HG02763 (cell line): ENCODE measurements around the gene WNT7A.

ENCODE experiments used
- ATAC-seq: cut with Tn5 transposase; IDR thresholded peaks from one replicate; pipeline ENCODE4 v1.9.1; 2021; ENCODE audit warnings: mild to moderate bottlenecking, moderate library complexity; ENCODE audit not compliant: unreplicated experiment

The WNT7A gene

DNA sequence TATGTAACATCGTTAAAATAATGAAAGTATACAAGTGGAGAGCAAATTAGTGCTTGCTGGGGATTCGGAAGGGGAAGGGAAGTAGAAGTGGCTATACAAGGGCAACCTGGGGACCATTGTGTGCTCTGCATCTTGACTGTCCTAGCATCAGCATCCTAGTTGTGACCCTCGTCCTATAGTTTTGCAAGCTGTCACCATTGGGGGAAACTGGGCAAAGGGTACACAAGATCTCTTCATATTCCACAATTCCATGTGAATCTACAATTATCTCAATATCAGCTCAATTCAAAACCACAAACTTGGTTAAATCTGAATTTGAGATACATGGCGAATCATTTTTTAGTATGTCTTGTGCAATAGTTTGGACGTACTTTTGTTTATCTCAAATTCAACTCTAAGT lies 30.9 kb downstream of the WNT7A start:
- no peak for ATAC-seq

DNA sequence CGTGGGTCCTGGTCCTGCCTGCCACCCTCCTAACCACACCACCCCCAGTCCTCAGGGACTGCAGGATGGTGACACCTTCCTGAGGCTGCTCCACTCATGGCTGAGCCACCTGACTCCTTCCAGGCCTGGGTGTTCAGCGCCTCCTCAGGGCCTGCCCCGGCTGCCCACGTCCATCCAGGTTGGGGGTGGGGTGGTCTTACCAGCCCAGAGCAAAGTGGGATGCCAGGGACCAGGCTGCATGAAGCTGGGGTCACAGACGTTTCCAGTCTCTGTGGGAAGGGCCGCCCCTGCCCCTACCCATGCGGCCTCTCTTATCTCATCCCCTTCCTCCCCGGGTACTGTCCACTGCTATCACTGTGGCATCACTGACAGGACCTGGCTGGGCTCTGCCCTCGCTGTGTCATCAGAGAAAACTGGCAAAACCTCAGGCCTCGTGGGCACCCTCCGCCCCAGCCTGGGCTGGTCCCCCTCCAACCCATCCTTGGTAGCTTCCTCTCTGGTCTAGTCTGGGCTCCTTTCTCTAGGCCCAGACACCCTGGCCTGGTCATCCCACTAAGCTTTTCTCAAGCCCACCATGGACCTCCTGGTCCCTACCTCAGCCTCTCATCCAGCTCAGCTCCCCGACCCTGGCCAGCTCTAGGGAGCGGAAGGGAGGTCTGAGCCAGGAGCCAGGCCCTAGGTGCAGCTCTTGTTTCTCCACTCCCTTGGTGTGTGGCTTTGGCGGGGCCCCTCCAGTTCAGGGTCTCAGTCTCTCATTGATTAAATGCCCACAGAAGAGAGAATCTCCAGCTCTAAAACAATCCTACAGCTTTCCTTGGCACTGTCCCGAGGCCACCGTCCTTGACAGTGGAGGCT lies 32.9 kb downstream of the WNT7A start:
- no peak for ATAC-seq

- no peak for ATAC-seq
Observed at GRCh38 chr3:13846238-13846637, 33.6 kb downstream of the WNT7A start.

GRCh38 chr3:13845806-13846205 lies 34.1 kb downstream of the WNT7A start:
- ATAC-seq = no peak

- no peak for ATAC-seq
Observed at GRCh38 chr3:13844911-13845310, 35.0 kb downstream of the WNT7A start.

- ATAC-seq = no peak
Observed at GRCh38 chr3:13844286-13844685, 35.6 kb downstream of the WNT7A start.

- ATAC-seq = no peak
Observed at GRCh38 chr3:13843351-13843750, 36.5 kb downstream of the WNT7A start.

DNA sequence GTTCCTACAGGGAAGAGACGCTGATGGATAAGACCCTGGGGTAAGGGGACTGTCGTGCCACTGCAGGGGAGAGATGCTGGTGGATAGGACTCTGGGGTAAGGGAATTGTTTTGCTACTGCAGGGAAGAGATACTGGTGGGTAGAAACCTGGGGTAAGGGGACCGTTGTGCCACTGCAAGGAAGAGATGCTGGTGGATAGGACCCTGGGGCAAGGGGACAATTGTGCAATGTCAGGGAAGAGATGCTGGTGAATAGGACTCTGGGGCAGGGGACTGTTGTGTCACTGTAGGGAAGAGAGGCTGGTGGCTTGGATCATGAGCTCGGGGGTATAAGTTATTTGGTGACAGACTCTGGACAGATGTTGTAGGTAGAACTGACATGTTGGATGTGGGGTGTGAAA lies 37.6 kb downstream of the WNT7A start:
- ATAC-seq = no peak

DNA sequence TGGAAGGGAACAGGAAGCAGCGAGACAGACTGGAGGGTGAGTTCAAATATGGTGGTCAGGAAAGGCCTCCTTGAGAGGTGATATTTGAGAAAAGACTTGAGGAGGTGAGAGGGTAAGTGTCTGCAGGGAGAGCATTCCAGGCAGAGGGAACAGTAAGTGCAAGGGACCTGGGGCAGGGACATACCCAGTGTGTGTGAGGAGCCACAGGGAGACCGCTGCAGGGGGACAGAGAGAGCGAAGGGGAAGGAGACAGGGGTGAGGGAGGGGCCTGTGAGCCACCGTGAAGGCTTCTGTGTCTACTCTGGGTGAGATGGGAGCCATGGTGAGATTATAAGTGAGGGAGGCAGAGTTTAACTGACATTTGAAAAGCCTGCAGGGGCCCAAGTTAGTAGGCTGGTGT lies 38.0 kb downstream of the WNT7A start:
- no peak for ATAC-seq

DNA sequence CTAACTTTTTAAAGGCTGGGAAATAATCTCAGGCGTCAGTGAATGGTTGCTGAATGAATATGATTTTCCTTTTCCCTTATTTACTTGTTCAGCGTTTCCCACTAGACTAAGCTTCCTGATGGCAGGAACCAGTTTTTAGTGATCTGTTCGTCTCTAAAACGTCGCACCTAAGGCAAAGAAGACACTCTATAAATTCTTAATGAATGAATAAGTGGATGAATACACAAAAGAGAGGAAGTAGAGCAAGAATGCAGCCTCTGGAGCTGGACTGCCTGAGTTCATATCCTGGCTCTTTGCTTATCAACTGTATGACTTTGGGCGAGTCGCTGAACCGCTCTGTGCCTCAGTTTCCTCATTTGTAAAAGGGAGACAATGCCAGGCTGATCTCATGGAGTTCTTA lies 38.7 kb downstream of the WNT7A start:
- ATAC-seq = no peak

GRCh38 chr3:13840456-13840855 lies 39.4 kb downstream of the WNT7A start:
- no peak for ATAC-seq

GRCh38 chr3:13839726-13840340 lies 40.0 kb downstream of the WNT7A start:
- ATAC-seq = no peak

DNA sequence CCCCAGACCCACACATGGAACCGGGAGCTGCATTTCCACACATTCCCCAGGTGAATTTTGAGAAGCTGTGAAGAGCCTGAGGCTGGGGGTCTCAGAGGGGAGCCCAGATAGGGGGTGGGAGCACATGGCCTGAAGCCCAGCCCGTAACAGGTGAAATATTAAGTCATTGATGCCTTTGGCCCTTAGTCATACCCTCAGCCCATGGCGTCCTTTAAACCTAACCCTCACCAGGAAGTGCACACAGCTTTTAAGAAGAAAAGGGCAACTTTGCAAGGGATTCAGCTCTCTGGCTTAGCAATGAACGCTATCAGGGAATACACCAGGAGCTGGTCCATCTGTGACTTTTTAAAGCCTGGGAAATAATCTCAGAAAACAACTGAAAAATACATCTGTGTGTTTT lies 40.6 kb downstream of the WNT7A start:
- no peak for ATAC-seq

- no peak for ATAC-seq
Observed at GRCh38 chr3:13838421-13838820, 41.5 kb downstream of the WNT7A start.

DNA sequence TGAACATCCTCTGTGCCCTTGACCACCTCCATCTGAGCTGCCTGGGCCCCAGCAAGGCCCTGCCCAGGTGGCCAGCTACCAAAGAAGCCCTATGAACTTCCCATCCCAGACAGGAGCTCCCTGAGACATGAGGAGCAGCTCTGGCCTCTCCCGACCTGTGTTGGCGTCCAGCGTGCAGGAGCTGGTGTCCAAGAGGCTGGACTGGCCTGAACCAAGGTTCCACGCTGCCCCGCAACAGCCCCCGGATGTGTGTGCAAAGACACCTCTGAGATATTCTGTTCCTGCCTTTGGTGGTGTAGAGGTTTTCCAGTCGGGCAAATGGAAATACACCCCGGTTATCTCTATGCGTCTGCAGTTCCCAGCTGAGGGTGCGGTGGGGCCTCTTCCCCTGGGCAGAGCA lies 42.1 kb downstream of the WNT7A start:
- ATAC-seq = no peak

GRCh38 chr3:13836658-13837587 lies 42.9 kb downstream of the WNT7A start:
- no peak for ATAC-seq

GRCh38 chr3:13835246-13835645 lies 44.6 kb downstream of the WNT7A start:
- ATAC-seq = no peak

- ATAC-seq = no peak
Observed at GRCh38 chr3:13834258-13835035, 45.4 kb downstream of the WNT7A start.

- no peak for ATAC-seq
Observed at GRCh38 chr3:13833506-13834257, 46.2 kb downstream of the WNT7A start.

- ATAC-seq = no peak
Observed at GRCh38 chr3:13832130-13832529, 47.7 kb downstream of the WNT7A start.
